ENCODE measurements around the gene CETN2.
"Not testable (repeated sequence)": the region's sequence is repeated elsewhere in the genome, so short reads cannot be mapped to it uniquely, and the experiment has no call there.

CETN2 gene

DNA sequence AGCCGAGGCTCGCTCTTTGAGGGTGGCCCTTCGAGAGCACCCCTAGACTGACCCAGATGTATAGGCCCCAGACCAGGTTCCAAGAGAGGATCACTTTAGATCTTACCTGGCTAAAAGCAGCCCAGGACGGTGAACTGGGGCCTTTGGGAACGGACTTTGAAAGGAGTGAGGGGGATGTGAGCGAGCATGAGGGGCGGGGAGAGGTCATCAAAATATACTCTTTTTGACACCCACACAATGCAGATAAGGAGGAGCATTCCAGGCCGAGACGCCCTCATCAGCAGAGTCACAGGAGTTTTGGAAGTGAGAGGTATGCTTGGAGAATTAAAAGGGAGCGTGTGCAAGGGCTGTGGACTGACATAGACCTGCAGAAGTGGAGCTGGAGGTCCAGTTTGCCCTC lies 834 bp upstream of the CETN2 start:
- no peak for DNase-seq

DNA sequence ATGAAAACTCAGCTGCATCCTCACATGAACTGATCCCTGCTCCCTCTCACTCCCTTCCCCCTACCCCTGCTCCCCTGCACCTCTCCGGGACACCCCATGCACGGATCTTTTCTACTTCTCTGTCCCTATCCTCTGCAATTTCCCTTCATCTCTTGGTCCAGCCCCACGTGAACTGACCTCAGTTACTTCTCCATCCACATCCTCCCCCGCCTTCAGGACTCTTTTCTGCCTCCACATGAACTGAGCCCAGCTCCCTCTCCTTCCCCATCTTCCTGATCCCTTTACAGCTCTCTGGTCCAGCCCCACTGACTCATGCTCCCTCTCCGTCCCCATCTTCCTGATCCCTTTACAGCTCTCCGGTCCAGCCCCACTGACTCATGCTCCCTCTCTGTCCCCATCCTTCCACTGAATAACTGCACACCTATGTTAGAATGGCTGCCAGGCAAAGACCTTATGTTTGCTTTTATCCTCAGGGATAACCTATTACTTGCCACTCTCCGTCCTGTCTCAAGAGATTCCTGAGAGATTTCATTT lies 5.6 kb downstream of the CETN2 start:
- no peak for DNase-seq

DNA sequence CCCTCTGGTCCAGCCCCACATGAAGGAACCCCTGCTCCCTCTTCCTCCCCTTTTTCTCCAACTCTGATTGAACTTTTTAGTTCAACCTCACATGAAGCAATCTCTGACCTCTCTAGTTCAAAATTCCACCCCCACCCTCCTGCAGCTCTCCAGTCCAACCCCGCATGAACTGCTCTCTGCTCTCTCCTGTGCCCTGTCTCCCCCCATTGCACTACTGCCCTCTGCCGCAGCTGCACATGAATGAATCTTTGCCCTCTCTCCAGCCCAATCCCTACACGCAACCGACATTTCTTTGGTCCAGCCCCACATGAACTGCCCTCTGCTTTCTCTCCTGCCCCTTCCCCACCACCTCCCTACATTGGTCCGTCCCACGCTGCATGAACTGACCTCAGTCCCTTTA lies 6.9 kb downstream of the CETN2 start:
- no peak for DNase-seq

DNA sequence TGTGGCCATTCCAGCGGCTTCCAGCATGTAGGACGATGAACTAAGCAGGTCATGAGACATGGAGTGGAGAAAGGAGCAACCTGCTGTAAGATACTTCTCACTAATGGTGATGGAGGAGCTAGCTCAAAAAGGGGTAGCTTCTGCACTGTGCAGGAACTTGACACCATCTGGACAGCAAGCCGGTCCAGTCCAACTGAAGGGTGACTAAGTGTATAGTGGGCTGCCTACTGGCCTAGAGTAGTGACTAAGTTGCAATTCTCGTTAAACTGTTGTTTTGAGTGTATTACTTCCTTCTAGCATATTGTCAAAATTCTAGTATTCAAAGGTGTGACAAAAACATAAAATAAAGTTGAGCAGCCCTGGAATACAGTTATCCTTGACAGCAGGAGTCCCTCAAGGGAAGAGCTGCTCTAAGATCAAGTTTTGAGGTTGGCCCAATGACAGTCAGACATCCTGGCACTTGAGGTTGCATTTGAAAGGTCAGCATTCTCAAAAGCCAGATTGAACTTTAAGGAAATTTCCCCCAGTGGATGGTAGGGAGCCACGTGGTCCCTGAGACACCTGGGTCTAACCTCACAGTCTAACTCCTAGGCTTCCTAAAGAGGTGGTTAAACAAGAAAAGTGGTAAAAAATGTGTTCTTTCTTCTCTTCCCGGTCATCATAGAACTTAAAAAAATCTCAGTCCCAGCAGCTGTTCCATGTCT lies 8.0 kb downstream of the CETN2 start:
- DNase-seq: no peak

DNA sequence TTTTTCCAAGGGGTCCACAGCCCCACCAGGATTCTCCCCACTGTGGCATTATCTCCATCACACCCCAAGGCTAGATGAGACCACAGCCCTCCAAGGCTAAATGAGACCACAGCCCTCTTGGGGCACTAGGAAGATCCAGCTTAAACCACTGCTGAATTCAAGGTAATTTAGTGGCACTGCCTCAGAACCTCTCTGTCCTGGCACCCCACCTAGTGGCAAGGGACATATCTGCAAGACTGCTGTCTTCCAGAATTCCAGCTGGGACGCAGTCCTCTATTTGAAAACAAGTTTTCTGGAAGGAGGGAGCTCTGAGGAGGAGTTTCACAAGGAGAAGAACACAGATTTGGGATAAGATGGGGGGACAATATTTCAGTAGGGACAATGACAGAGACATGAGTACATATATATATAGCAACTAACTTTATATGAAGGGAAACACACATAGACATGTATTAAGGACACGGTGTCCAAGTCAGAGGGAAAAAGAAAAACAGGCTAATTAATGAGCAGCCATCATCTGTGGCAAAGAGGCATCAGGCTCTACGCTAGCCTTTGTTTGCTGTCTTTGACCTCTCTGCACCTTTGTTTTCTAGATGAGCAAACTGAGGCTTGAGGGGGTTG lies 9.3 kb downstream of the CETN2 start:
- DNase-seq: peak; percentile 2

- DNase-seq: no peak
Measured at GRCh38 chrX:152819732-152820131, 10.8 kb downstream of the CETN2 start.

- DNase-seq: no peak
Measured at GRCh38 chrX:152819266-152819665, 11.3 kb downstream of the CETN2 start.

GRCh38 chrX:152818356-152818755 lies 12.2 kb downstream of the CETN2 start:
- DNase-seq: no peak

DNA sequence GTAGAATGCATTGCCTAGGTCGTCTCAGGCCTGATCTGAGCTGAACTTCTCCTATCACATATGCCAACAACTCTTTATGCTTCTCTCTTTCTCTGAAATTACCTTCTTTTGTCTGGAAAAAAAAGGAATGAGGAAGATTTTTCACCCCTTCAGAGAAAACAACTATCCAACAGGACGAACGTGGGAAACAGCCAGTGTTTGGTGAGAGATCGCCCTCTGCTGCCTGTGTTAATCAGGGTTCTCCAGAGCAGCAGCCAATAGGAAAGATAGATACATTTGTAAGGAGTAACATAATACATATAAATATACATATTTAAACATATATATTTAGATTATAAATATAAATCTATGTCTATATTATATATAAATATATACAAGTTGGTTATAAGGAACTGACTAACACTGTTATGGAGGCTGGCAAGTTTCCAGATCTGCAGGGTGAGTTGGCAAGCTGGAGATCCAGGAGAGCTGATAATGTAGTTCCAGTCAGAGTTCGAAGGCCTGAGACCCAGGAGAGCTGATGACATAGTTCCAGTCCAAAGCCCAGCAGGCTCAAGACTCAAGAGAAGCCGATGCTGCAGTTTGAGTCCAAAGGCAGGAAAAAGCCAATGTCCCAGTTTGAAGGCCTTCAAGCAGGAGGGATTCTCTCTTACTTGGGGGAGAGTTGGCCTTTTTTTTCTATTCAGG lies 13.3 kb downstream of the CETN2 start:
- peak; percentile 1 for DNase-seq

DNA sequence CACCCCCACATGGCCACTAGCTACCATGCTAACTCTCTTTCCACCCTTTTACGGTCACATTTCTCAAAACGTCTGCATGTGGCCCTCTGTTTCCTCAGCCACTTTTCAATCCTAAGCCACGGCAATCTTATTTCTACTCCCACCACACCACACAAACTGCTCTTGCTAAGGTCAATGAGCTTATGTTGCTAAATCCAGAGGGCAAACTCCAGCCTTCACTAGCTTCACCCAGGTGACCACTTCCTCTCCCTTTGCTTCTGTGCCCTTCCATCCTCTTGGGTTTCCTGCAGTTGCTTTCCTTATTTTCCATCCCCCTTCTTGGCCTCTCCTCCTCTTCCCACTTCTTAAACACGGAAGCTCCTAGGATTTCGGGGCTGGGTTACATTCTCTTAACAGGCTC lies 16.5 kb downstream of the CETN2 start:
- DNase-seq: no peak

- DNase-seq: no peak
Measured at GRCh38 chrX:152813206-152813605, 17.4 kb downstream of the CETN2 start.

DNA sequence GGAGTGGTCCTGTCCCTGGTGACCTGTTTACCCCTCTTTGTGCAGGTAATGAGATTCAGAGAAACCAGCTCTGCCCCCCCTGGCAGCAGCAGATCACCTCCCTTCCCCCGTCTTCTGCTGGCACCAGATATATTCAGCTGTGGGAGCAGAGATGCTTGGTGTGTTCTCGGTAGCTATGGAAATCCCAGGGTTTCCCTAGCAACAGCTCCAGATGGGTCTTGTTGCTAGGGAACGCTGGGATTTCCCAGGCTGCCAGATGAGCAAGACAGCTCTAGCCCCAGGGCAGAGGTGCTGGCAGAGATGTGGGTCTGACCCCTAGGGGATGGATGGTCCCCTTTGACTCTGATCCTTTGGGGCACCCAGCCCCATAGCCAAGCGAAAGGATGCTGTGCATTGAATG lies 20.2 kb downstream of the CETN2 start:
- DNase-seq: no peak

GRCh38 chrX:152806035-152806434 lies 24.5 kb downstream of the CETN2 start:
- DNase-seq: no peak

- no peak for DNase-seq
Measured at GRCh38 chrX:152798945-152799344, 31.6 kb downstream of the CETN2 start.

GRCh38 chrX:152787062-152787461 lies 43.5 kb downstream of the CETN2 start:
- DNase-seq: not testable (repeated sequence)

Measured in kidney glomerular epithelial cell (primary cell).